HG03066 (cell line): Measurements from ENCODE around the gene NNAT.

ENCODE experiments used
- ATAC-seq: cut with Tn5 transposase; IDR thresholded peaks from one replicate; pipeline ENCODE4 v1.9.1; 2021; ENCODE audit warnings: low read depth; ENCODE audit not compliant: unreplicated experiment

NNAT gene

DNA sequence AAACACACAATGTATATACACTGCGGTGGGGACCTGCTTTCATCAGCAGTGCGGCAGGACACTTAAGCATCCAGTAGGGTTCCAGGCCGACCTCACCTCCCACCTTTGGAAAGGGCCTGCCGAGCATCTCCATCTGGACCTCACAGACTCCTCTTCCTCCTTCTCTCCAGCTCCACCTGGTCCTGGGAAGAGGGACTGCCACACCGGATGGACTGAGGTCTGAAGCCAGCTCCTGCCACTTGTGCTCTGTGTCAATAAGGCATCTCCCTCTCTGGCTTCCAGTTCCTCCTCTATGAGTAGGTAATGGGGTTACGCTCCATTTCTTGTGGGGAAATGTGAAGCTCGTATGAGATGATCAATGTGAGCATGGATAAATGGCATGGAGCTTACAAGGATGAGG is 19.1 kb upstream of the NNAT start:
- no peak for ATAC-seq

DNA sequence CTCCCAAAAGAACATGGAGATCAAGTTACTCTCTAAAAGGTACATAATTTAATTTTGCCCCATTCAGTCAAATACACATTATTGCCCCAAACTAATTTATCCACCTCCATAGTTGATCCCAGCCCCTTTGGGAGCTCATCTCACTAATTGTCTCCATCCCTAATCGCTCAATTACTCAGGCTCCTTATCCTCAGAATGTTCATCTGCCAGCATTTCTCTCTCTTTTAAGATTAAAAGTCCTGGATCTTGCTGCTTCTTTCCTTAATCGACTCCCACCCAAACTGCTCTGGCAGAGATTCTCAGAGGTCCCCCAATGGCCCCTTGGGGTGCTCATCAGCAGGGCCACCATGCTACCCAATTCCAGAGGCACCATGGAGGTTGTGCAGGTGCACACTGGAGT is 18.4 kb upstream of the NNAT start:
- ATAC-seq = no peak

DNA sequence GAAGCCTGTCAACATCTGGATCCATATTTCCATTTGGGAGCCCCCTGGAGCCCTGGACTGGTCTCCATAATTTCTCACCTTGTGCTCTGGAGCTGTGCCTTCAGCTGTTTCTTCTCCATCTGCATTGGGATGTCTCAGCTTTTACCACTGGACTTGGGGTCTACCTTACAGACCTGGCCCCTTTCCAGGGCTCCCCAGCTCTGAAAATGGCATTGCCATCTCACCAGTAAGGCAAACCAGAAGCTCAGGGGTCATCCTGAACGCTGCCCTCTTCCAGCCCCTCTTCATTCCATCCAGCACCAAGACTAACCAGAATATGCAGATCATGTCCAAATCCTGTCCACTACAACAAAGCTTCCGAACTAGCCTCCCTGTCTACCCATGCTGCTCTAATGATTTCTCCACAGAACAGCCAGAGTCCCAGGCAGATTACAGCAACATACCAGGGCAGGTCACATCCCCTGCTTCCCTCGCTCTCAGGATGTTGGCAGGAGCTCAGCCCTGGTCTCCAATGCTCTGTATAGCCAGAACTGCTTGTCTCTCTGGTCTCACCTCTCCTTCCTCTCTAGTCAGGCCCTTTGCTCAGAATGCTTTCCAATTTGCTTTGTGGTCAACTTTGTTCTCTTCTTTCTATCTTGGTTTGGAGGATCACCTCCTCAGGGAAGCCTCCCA is 17.7 kb upstream of the NNAT start:
- no peak for ATAC-seq

GRCh38 chr20:37504404-37505096 is 16.5 kb upstream of the NNAT start:
- ATAC-seq = no peak

DNA sequence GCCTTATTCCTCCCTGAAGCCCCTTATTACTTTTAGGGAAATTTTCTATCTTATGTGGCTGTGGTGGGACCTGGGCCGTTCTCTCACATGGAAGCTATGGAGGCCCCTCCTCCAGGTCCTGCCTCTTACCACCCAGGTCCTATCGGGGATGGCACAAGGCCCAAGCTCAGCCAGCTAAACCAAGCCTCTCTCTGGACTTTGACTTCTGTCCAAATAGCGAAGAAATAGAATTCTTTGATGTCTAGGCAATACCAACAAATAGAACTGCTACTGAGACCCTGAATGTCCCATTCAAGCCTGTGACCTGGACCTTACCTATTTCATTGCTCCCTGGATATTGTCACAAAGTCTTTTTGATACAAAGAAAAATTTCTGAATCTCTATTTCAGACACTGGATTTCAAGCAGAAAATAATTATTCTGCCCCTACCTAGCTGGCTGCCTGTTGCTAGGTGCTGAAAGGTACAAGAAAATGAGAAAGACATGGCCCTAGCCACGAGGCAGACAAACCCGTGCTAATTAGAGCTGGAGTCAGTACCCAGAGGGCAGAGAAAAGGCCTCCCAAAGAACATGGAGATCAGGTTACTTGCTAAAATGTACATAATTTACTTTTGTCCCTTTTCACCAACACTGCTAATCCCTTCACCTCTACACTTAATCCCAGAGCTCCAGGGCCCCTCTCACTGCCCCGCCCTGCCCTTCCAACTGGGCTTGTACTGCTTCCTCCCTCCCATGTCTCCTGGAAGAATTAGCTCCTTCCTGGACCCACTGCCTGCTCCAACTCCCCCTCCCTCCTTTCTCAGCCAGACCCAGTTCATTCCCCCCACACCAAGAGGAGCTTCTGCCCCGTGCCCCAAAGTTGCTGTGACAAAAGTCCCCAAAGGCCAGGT is 15.5 kb upstream of the NNAT start:
- ATAC-seq = no peak

DNA sequence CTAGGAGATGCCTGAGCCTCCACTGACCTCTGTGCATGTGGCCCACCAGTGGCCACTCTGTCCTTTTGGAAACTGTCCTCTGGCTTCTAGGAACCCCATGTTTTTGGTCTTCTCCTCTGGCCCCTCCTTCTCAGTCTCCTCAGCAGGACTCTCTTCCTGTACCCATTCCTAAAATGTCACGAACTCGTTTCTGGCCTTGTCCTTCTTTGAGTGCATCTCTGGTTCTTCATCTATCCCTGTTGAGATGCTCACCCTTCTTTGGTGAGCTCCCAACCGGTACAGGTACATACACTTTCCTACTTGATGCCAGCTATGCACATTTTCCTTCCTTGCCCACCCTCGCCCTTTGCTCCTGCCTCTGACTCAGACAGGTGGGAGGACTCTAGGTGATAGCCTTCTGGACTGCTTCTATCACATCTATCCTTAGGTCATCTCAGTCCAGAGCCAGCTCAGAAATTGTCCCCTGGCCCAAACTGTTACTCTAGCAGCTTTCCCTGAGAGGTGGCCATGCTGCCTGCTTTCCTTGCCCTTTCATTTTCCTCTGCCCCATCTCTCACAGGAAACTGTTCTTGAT is 14.8 kb upstream of the NNAT start:
- ATAC-seq = no peak

- ATAC-seq = no peak
These were observed 10.8 kb upstream of the NNAT start for GRCh38 chr20:37510226-37510625.

GRCh38 chr20:37511610-37512275 is 9.3 kb upstream of the NNAT start:
- no peak for ATAC-seq

- no peak for ATAC-seq
These were observed 7.2 kb upstream of the NNAT start for GRCh38 chr20:37513779-37514359.

DNA sequence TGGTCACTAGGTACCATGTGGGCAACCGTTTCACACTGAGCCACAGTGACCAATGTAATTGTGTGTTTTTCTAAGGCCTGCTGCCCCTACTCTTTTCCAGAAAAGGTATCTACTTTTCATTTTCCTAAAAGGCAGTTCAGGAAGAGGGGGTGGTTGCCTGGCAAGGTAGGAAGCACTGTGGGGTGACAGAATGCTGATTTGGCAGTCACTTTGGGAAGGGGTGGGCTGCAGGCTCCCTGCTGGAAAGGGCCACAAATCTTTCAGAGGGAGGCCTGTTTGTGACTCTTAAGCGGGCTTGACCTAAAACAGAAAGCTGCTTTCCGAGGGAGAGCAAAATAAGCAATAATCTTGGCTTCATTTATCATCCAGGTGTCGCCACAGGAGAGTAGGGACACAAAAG is 5.2 kb upstream of the NNAT start:
- ATAC-seq = no peak

GRCh38 chr20:37516811-37517750 is 4.0 kb upstream of the NNAT start:
- no peak for ATAC-seq

GRCh38 chr20:37518059-37518458 is 3.0 kb upstream of the NNAT start:
- no peak for ATAC-seq

GRCh38 chr20:37518606-37519507 is 2.2 kb upstream of the NNAT start:
- no peak for ATAC-seq

DNA sequence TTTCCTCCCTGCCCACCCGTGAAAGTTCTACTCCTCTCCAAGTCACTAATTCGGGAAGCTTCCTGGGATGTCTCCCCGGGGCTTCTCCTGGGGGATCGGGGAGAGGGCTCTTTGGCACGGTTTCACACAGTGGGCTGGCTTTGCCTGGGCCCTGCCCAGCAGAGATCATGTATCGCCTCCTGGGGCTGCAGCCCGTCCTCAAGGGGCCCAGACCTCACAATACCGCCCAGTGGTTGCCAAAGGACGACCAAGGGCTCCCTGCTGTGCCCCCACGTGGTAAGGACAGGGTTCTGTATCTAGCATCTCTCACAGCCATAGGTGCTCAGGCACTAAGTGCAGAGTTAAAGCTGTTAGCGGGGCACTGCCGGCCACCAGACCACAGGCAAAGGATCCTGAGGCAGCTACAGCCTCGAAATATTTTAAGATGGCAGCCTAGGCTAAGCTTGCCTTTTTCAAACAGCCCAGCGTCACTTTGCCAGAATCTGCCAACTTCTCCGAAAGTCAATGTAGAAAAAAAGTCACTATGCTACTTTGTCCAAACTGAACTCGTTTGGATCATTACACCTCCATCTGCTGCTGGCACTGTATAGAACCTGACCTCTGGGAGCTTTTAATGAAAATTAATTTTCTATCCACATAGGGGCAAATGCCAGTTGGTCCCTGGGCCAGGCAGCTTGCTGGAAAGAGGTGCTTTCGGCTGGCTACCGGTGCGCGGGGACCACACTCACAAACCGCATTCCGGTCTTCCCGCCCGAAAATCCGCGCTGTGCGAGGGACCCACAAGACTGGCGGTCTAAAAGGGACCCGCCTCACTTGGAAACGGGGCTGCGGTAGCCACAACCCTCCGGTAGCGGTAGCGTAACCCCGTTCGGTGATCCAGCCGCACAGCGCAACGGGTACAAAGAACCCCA is 1.3 kb upstream of the NNAT start:
- no peak for ATAC-seq

GRCh38 chr20:37520419-37520955 is 563 bp upstream of the NNAT start:
- no peak for ATAC-seq

DNA sequence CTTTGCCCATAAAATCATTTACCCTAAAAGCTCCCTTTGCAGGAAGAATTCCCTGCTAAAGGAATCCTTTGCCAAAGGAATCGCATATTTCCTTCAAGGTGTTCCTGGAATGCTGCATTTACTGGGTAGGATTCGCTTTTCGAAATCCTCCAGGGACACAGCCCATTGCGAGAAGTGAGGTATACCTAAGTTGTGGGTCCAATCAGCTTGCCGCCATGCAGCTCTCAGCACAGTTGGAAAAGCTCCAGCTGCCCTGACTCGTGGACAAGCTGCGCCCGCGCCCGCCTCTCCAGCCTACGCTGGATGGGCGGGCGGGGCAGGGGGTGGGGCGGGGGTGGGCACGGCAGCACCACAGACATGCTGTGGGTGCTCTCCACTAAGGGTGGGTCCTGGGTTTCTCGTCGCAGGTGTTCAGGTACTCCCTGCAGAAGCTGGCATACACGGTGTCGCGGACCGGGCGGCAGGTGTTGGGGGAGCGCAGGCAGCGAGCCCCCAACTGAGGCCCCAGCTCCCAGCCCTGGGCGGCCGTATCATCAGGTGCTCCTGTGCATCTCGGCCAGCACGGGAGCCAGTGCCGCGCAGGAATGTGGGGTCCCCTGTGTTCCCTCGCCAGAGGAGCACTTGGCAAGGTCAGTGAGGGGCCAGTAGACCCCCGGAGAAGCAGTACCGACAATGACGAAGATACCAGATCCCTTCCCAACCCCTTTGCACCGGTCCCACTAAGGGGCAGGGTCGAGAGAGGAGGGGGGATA is 1.4 kb downstream of the NNAT start:
- ATAC-seq = no peak
